Measurements from ENCODE around the gene CARD19. TPM values are rescaled to one million over a fixed set of nuclear protein-coding genes. Genes with fewer than 3 reads are reported as not detected.

CARD19 gene
- total and polyA plus RNA-seq, 2 donors (not counting 1 experiment from before 2014, with no cell fraction given) = 31.9 to 63.4 TPM

DNA sequence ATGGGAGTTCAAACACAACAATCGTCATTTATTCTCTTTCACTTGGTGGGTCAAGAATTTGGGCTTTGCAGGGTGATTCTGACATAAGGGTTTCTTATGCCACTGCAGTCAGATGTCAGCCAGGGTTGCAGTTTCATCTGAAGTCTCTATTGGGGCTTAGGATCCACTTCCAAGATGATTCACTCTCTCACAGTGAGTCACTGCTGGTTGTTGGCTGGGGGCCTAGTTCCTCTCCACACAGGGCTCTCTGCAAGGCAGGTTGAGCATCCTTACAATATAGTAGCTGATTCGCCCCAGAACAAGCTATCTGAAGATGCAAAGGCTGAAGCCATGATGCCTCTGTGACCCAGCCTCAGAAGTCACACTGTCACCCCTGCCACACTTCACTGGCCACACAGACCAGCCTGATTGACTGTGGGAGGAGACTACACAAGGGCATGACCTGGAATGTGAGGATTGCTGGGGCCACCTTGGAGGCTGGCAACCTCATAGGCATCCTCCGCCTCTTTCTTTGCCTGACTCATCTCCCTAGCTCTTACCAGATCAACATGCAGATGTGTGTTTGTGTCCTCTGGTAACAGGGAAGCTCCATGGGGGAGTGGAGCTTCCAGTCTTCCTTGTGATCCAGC lies 4.5 kb upstream of the CARD19 start:
- POLR2A ChIA-PET = interaction anchor here (0.5 kb wide), 1 partner anchor 36 kb away, joined by 7 read pairs; no protein-coding TSS in a partner anchor
- CTCF ChIA-PET = interaction anchor here (1.6 kb wide), 1 partner anchor 18 kb away, joined by 3 read pairs; no protein-coding TSS in a partner anchor
- H2AFZ ChIP-seq (ENCODE audit: insufficient read depth, low read depth, low read length, poor library complexity, severe bottlenecking) = no peak overlapping the region

More for the DNA sequence above, 4.5 kb upstream of the CARD19 start:
- Histone ChIP-seq H3K4me1 (ENCODE audit: control insufficient read depth in 2 of 2, insufficient read depth in 2 of 2, low read length in 2 of 2) (peaks cover 49% of the 10 kb centered on the region in 2 donors), H4K20me1 (ENCODE audit: control insufficient read depth, insufficient read depth, low read length, poor library complexity, severe bottlenecking) (no peaks in the 10 kb centered on the region), H3K27me3 (replicated peaks in 1 of 4; ENCODE audit: control extremely low read depth in 1 of 4, control insufficient read depth in 3 of 4, insufficient read depth in 4 of 4, low read length in 3 of 4) (no peaks in the 10 kb centered on the region), H3K27ac (ENCODE audit: low read length in 2 of 2) (no peak overlapping the region), H3K9ac (ENCODE audit: low read length) (no peak overlapping the region), H3K36me3 (replicated peaks in 1 of 2; ENCODE audit: control extremely low read depth in 1 of 2, control insufficient read depth in 1 of 2, extremely low read depth in 1 of 2, insufficient read depth in 2 of 2, low read length in 1 of 2) (peaks cover 0 to 9% of the 10 kb centered on the region in 2 experiments), H3K79me2 (ENCODE audit: control insufficient read depth, insufficient read depth, low read length) (no peaks in the 10 kb centered on the region), H3K9me3 (ENCODE audit: control extremely low read depth in 1 of 3, control insufficient read depth in 2 of 3, insufficient read depth in 1 of 3, low read length in 2 of 3) (peaks cover 0 to 13% (median 0%) of the 10 kb centered on the region in 3 donors), H3K4me2 (replicated peaks; ENCODE audit: low read depth, low read length, poor library complexity, severe bottlenecking) (no peak overlapping the region), H3K4me3 (ENCODE audit: control extremely low read depth in 1 of 5, extremely low read depth in 1 of 5, insufficient read depth in 1 of 5, low read depth in 2 of 5, low read length in 4 of 5) (no peak overlapping the region)
- Mint-ChIP-seq H3K27ac (peak overlapping the region; percentile 95), H3K4me1 (peaks cover 53% of the 10 kb centered on the region), H3K27me3 (no peaks in the 10 kb centered on the region), H3K4me3 (no peak overlapping the region), H3K9me3 (ENCODE audit: insufficient read depth) (peaks cover 5% of the 10 kb centered on the region)
- intact Hi-C loops (cut with micrococcal nuclease) = loop anchor here (10.0 kb wide), 1 partner anchor 977 kb away; the partner anchor contains the start of gene SPTLC1
- ATAC-seq (ENCODE audit: low read depth) (no peak), DNase-seq (no peak)
- TF ChIP-seq, protein P1, sequence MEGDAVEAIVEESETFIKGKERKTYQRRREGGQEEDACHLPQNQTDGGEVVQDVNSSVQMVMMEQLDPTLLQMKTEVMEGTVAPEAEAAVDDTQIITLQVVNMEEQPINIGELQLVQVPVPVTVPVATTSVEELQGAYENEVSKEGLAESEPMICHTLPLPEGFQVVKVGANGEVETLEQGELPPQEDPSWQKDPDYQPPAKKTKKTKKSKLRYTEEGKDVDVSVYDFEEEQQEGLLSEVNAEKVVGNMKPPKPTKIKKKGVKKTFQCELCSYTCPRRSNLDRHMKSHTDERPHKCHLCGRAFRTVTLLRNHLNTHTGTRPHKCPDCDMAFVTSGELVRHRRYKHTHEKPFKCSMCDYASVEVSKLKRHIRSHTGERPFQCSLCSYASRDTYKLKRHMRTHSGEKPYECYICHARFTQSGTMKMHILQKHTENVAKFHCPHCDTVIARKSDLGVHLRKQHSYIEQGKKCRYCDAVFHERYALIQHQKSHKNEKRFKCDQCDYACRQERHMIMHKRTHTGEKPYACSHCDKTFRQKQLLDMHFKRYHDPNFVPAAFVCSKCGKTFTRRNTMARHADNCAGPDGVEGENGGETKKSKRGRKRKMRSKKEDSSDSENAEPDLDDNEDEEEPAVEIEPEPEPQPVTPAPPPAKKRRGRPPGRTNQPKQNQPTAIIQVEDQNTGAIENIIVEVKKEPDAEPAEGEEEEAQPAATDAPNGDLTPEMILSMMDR (IDR thresholded peaks at IDR 0.05) = no peak
- TF ChIP-seq EZH2 (IDR thresholded peaks at IDR 0.05; ENCODE audit: borderline replicate concordance, insufficient read depth, low read depth, low read length, poor library complexity, severe bottlenecking) = no peak
- WGBS (ENCODE audit: insufficient coverage) = 86% methylated on average over 1 of the region's 3 CpGs
